Uterus (tissue), 4 donors: ENCODE results near the gene MSN. TPM values are rescaled to one million over a fixed set of nuclear protein-coding genes. Genes with fewer than 3 reads are reported as not detected.

Source experiments
- DNase-seq, 2 donors: peaks; one replicate each; pipeline ENCODE4 v3.0.0-alpha.2; 2019 to 2020
- H3K27ac ChIP-seq, 2 donors: fragments of 200-600 bp; sonication (generic); 1 replicate in 1 of 2; 2 replicates in 1 of 2; pipeline ENCODE4 v1.5.1; 2016 to 2018
- H3K27me3 ChIP-seq, 2 donors: fragments of 200-600 bp; sonication (generic); one replicate each; pipeline ENCODE4 v1.5.1; 2018 to 2019; ENCODE audit warnings: control low read depth in 1 of 2
- H3K36me3 ChIP-seq, 2 donors: fragments of 200-600 bp; sonication (generic); one replicate each; pipeline ENCODE4 v1.5.1; 2019; ENCODE audit warnings: control low read depth in 1 of 2
- H3K4me1 ChIP-seq, 2 donors: fragments of 200-600 bp; sonication (generic); one replicate each; pipeline ENCODE4 v1.5.1; 2018 to 2019; ENCODE audit warnings: control low read depth in 1 of 2
- H3K4me3 ChIP-seq, 2 donors: fragments of 200-600 bp; sonication (generic); 1 replicate in 1 of 2; 2 replicates in 1 of 2; pipeline ENCODE4 v1.5.1; 2018 to 2019; ENCODE audit warnings: mild to moderate bottlenecking in 1 of 2
- H3K9me3 ChIP-seq, 2 donors: fragments of 200-600 bp; sonication (generic); one replicate each; pipeline ENCODE4 v1.5.1; 2019; ENCODE audit warnings: control low read depth in 1 of 2
- POLR2A ChIP-seq, 2 donors: fragments of 450-650 bp; IDR thresholded peaks; one replicate each; pipeline ENCODE4 v1.6.1; 2016; ENCODE audit warnings: antibody characterized with exemption in 2 of 2, mild to moderate bottlenecking in 1 of 2, moderate library complexity in 1 of 2
- intact Hi-C: fragments of 100-400 bp; cut with DNase I; formaldehyde crosslinking; loops from one replicate; pipeline ENCODE4 v1.15.1; 2023; ENCODE audit warnings: low total_unique reads
- total RNA-seq, 4 donors: library from RNA; depleted of rRNA in 3 of 4; stranded (reverse); fragments of >200 nt in 3 of 4; gene quantifications; one replicate each; pipeline versions ENCODE4 v1.1.0 to v1.2.4, GENCODE V29; 2014 to 2023
- TF ChIP-seq, protein P1 (sequence below), 4 experiments: fragments of 200-600 bp in 2 of 4; fragments of 450-650 bp in 2 of 4; sonication (generic) in 2 of 4; IDR thresholded peaks; one replicate each; pipeline ENCODE4 v1.5.1; 2016 to 2019; ENCODE audit warnings: antibody characterized with exemption in 4 of 4, mild to moderate bottlenecking in 2 of 4, moderate library complexity in 1 of 4
- donor health status: DM: yes; HTN: yes; CAD: no.

MSN gene
- total RNA-seq, 4 donors from 2014 or later: 106 to 285 (median 137) TPM

DNA sequence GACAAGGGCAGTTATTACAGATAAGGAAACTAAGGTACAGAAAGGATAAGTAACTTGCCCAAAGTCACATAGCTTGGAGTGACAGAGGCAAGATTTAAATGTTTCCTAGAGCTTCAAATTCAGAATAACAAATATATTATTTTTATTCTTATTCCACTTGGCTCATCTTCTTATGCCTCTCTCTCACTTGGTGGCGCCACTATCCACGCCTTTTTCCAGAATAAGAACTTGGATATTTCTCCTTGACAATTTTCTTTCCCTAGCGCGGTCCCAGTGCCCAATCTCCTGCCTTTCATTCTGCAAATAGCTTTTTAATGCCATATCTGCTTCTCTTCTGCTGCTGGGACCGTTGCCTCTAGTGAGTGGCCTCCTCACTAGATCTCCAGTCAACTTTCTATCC is 78.5 kb downstream of the MSN start:
- intact Hi-C loops: no loop called here
- H3K9me3 ChIP-seq: no peaks in the 10 kb centered on the region

DNA sequence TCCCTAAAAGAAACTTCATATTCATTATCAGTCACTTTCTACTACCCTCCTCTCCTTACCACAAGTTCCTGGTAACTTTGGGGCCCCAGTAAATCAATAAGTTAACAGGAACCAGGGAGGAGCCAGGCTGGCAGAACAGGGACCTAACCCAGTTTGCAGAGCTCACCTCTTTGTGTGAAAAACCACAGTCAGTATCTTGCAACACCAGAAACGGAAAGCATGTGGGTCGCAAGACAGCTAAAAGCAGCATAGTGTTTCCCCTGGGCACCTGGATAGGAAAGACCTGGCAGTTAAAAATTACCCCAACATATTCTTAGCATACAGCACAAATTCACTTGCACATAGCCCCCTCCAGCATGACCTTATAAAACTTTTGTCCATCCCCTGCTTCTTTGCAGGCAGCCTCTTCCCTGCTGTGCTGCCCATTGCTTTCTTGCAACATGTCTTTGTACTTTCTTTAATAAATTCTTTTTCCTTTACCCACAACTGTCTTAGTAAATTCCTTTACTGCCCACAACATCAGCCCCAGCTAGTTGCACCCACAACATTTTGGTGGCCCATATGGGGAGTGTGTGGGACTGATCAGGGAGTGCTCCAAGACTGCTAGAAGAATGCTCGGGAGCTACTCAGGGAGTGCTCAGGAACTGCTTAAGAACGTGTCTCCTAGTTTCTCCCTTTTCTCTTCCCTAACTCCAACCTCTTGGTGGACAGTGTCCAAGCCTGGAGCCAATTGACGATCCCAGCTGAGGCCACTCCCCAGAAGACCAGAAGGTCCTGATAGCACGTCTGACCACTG is 83.4 kb downstream of the MSN start:
- no peak overlapping the region for H3K27ac ChIP-seq
- H3K36me3 ChIP-seq: no peaks in the 10 kb centered on the region
- no peaks in the 10 kb centered on the region for H3K27me3 ChIP-seq
- H3K9me3 ChIP-seq: no peaks in the 10 kb centered on the region
- no peak for DNase-seq
- H3K4me1 ChIP-seq: no peaks in the 10 kb centered on the region
- no peak overlapping the region for H3K4me3 ChIP-seq
- intact Hi-C loops: no loop called here
- no peak for TF ChIP-seq POLR2A (IDR thresholded peaks at IDR 0.05)
- TF ChIP-seq, protein P1, sequence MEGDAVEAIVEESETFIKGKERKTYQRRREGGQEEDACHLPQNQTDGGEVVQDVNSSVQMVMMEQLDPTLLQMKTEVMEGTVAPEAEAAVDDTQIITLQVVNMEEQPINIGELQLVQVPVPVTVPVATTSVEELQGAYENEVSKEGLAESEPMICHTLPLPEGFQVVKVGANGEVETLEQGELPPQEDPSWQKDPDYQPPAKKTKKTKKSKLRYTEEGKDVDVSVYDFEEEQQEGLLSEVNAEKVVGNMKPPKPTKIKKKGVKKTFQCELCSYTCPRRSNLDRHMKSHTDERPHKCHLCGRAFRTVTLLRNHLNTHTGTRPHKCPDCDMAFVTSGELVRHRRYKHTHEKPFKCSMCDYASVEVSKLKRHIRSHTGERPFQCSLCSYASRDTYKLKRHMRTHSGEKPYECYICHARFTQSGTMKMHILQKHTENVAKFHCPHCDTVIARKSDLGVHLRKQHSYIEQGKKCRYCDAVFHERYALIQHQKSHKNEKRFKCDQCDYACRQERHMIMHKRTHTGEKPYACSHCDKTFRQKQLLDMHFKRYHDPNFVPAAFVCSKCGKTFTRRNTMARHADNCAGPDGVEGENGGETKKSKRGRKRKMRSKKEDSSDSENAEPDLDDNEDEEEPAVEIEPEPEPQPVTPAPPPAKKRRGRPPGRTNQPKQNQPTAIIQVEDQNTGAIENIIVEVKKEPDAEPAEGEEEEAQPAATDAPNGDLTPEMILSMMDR (IDR thresholded peaks at IDR 0.05): no peak

More for the DNA sequence above, 78.5 kb downstream of the MSN start:
- Histone ChIP-seq H3K4me1 (no peaks in the 10 kb centered on the region), H3K36me3 (no peaks in the 10 kb centered on the region), H3K27ac (no peak overlapping the region), H3K4me3 (no peak overlapping the region), H3K27me3 (no peaks in the 10 kb centered on the region)
- no peak for DNase-seq
- TF ChIP-seq POLR2A (IDR thresholded peaks at IDR 0.05): no peak
- TF ChIP-seq, protein P1 (IDR thresholded peaks at IDR 0.05): no peak

DNA sequence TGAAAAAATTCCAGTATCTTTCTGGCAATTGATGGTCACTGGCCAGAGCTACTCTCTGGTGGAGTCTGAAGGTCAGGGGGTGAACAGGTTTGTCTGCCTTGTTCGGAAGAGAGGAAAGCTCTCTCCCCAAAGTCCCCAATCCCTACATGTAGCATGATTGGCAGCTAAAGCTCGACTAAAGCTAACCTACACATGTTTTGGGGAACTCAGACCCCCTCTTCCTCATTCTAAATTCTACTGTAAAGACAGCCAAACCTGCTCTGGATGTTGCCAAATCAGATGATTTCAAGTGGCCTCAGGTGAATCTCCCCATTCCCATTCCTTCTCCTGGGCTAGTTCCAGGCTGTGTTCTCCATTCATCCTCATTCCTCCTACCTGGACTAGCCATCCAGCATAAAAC is 84.1 kb downstream of the MSN start:
- Histone ChIP-seq H3K27ac (no peak overlapping the region), H3K4me3 (no peak overlapping the region)
- TF ChIP-seq, protein P1 (IDR thresholded peaks at IDR 0.05): no peak
- no peak for TF ChIP-seq POLR2A (IDR thresholded peaks at IDR 0.05)

DNA sequence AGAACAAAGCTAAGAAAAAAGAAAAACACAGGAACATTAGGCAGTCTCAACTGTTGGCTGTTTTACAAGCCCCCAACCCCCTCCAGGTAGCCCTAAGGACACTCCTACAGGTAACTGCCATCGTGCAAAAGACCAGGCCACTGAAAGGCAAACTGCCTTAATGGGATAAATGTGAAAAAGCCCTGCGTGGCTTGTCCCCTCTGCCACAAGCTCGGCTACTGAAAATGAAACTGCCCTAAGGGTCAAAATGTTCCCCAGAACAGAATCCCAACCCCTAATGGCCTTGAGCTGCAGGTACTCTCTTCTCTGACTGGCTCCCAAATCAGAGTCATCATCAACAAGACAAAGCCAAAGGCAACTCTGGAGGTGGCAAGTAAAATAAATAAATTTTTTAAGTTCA is 84.8 kb downstream of the MSN start:
- H3K4me1 ChIP-seq: no peaks in the 10 kb centered on the region
- H3K27me3 ChIP-seq: no peaks in the 10 kb centered on the region
- H3K9me3 ChIP-seq: no peaks in the 10 kb centered on the region
- no peak overlapping the region for H3K4me3 ChIP-seq
- intact Hi-C loops: no loop called here
- H3K27ac ChIP-seq: no peak overlapping the region
- no peaks in the 10 kb centered on the region for H3K36me3 ChIP-seq
- TF ChIP-seq, protein P1 (IDR thresholded peaks at IDR 0.05): no peak
- TF ChIP-seq POLR2A (IDR thresholded peaks at IDR 0.05): no peak
- DNase-seq: no peak

More for the DNA sequence above, 84.1 kb downstream of the MSN start:
- no peaks in the 10 kb centered on the region for H3K4me1 ChIP-seq
- H3K9me3 ChIP-seq: no peaks in the 10 kb centered on the region
- DNase-seq: no peak
- H3K36me3 ChIP-seq: no peaks in the 10 kb centered on the region
- intact Hi-C loops: no loop called here
- H3K27me3 ChIP-seq: no peaks in the 10 kb centered on the region

DNA sequence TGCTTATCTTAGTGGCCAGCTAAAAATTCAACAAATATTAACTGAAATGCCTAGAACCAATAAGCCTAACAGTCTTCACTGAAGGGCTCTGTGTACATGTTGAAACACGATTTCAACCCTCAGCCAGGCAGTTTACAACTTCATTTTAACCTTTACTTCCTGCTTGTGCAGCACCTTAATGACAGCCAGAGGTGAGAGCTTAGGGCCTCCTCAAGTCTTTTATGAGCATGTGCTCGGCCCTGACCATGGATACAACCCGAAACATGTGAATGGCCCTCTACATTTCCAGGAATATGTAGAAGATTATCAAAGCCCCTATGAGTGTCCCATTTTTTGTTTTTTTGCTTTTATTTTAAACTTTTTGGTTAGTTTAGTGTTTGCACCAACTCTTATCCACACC is 88.3 kb downstream of the MSN start:
- DNase-seq: no peak
- H3K4me3 ChIP-seq: no peak overlapping the region
- no peaks in the 10 kb centered on the region for H3K27me3 ChIP-seq
- TF ChIP-seq, protein P1 (IDR thresholded peaks at IDR 0.05): no peak
- TF ChIP-seq POLR2A (IDR thresholded peaks at IDR 0.05): no peak
- H3K27ac ChIP-seq: no peak overlapping the region
- no peaks in the 10 kb centered on the region for H3K9me3 ChIP-seq
- no peaks in the 10 kb centered on the region for H3K4me1 ChIP-seq
- intact Hi-C loops: no loop called here
- H3K36me3 ChIP-seq: no peaks in the 10 kb centered on the region
